ENCODE results near the gene ALMS1.
"Not testable (repeated sequence)": the region's sequence is repeated elsewhere in the genome, so short reads cannot be mapped to it uniquely, and the experiment has no call there.

ALMS1 gene

GRCh38 chr2:73385504-73386341, at the start of gene ALMS1:
Gene ALMS1 (plus strand): TSS chr2:73385836. CDS start chr2:73385869, 33 bp downstream.
- DNase-seq: peak; percentile 71 to 94 (median 88)

- no peak for DNase-seq
Measured at GRCh38 chr2:73337828-73338227, 47.8 kb upstream of the ALMS1 start.

GRCh38 chr2:73339201-73339600, 46.4 kb upstream of the ALMS1 start:
- DNase-seq: no peak

GRCh38 chr2:73341039-73341438, 44.6 kb upstream of the ALMS1 start:
- no peak for DNase-seq

- DNase-seq: no peak
Measured at GRCh38 chr2:73343992-73344391, 41.6 kb upstream of the ALMS1 start.

- DNase-seq: not testable (repeated sequence)
Measured at GRCh38 chr2:73344747-73345146, 40.9 kb upstream of the ALMS1 start.

- DNase-seq: no peak
Measured at GRCh38 chr2:73350035-73350691, 35.5 kb upstream of the ALMS1 start.

GRCh38 chr2:73356097-73356496, 29.5 kb upstream of the ALMS1 start:
- no peak for DNase-seq

GRCh38 chr2:73359915-73360697, 25.5 kb upstream of the ALMS1 start:
- peak in 1 of 14 donors; percentile 47 for DNase-seq

- no peak for DNase-seq
Measured at GRCh38 chr2:73366060-73366459, 19.6 kb upstream of the ALMS1 start.

- no peak for DNase-seq
Measured at GRCh38 chr2:73368781-73369180, 16.9 kb upstream of the ALMS1 start.

GRCh38 chr2:73370348-73370747, 15.3 kb upstream of the ALMS1 start:
- DNase-seq: no peak

GRCh38 chr2:73373344-73373743, 12.3 kb upstream of the ALMS1 start:
- no peak for DNase-seq

- no peak for DNase-seq
Measured at GRCh38 chr2:73374269-73374668, 11.4 kb upstream of the ALMS1 start.

- DNase-seq: no peak
Measured at GRCh38 chr2:73376681-73377080, 9.0 kb upstream of the ALMS1 start.

GRCh38 chr2:73383036-73383435, 2.6 kb upstream of the ALMS1 start:
- DNase-seq: no peak

GRCh38 chr2:73385123-73385503, 523 bp upstream of the ALMS1 start:
- no peak for DNase-seq

GRCh38 chr2:73386342-73386868, 769 bp downstream of the ALMS1 start:
- peak in 1 of 14 donors; percentile 29 for DNase-seq

GRCh38 chr2:73386894-73387636, 1.4 kb downstream of the ALMS1 start:
- no peak for DNase-seq

- no peak for DNase-seq
Measured at GRCh38 chr2:73402386-73403103, 16.9 kb downstream of the ALMS1 start.

- no peak for DNase-seq
Measured at GRCh38 chr2:73403237-73403636, 17.6 kb downstream of the ALMS1 start.

Data from C1 segment of cervical spinal cord (tissue), 14 donors.